HG03439 (cell line): ENCODE measurements around the gene PVRIG.
"Not testable (repeated sequence)": the region's sequence is repeated elsewhere in the genome, so short reads cannot be mapped to it uniquely, and the experiment has no call there.

Experiments
- ATAC-seq: cut with Tn5 transposase; IDR thresholded peaks from one replicate; pipeline ENCODE4 v1.9.1; 2021; ENCODE audit warnings: mild to moderate bottlenecking, moderate library complexity; ENCODE audit not compliant: unreplicated experiment

PVRIG gene

GRCh38 chr7:100192969-100193368, 26.8 kb upstream of the PVRIG start:
- ATAC-seq = no peak

- ATAC-seq = no peak
Measured at GRCh38 chr7:100195222-100195621, 24.5 kb upstream of the PVRIG start.

DNA sequence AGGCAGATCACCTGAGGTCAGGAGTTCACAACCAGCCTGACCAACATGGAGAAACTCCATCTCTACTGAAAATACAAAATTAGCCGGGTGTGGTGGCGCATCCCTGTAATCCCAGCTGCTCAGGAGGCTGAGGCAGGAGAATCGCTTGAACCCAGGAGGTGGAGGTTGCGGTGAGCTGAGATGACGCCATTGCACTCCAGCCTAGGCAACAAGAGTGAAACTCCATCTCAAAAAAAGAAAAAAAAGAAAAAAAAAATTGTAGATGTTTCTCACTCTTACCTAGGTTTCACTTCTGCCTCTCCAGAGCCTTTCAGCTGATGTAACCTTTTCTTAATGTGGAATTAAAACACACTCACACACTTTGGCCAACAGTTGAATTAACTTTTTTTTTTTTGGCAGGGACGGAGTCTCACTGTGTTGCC, 23.8 kb upstream of the PVRIG start:
- not testable (repeated sequence) for ATAC-seq

DNA sequence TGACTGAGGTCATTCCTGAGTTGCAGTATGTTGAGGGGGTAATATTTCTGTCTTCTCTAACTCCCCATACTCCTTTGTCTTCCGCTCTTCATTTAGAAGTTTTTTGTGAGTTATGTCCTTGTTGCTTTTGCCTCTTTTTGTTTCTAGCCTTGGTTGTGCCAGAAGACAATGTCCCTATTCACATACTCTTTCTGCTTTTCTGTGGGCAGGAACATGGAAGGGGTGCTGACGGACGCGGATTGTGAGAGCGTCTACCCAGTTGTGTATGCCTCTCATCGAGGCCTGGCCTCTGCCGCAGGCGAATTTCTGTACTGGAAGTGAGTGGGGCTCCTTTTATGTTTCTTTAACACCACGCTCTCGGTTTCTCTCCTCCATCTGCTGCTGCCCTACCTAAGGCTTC, 21.5 kb upstream of the PVRIG start:
- ATAC-seq = no peak

- no peak for ATAC-seq
Measured at GRCh38 chr7:100200693-100201092, 19.1 kb upstream of the PVRIG start.

DNA sequence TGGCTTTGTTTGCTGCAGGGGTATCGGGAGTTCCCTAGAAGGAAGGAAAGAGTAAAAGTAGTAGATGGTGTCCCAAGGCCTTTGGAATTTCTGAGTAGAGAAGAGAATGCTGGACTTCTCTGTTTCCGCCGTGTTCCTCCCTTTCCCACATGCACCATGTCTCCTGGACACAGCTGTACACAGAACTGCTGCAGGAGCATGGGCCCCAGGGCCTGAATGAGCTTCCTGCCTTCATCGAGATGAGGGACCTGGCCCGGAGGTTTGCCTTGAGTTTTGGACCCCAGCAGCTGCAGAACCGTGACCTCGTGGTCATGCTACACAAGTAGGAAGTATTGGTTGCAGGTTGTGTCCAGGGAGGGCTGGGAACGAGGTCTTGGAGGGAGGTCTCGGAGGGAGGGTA, 15.3 kb upstream of the PVRIG start:
- ATAC-seq = no peak

DNA sequence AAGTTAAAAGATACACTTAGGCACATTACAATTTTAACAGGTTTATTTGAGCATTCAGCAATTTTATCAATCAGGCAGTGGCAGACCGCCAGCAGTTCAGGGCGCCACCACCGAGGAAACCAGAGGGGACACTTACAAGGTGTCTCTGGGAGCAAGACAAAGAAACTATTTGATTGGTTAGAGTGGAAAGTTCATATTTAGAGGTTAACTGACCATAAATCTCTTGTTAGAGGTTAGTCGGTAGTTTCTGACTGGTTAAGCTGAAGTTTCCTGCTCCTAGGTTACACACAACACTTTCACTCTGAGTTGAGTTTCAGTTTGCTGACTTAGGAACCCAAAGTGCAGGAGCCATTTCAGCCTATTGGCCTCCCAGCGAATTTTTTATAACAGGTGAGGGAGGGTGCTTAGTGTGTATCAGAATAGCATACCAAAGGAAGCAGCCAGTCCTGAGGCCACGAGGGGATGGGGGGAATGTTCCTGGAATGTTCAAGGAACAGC, 10.8 kb upstream of the PVRIG start:
- peak; percentile 46 for ATAC-seq

DNA sequence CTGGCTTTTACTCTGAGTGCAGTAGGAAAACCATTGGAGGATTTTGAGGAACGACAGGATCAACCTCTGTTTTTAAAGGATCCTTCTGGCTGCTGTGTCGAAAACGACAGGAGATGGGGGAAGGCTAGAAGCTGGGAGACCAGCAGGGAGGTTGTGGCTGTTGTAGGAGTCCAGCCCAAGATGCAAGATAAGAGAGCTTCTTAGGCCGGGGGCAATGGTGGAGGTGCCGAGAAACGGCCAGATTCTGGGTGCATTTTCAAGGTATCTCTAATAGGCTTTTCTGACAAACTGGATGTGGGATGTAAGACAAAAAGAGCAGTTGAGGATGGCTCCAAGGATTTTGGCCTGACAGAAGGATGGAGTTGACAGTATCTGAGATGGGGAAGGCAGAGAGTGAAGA, 10.3 kb upstream of the PVRIG start:
- no peak for ATAC-seq

DNA sequence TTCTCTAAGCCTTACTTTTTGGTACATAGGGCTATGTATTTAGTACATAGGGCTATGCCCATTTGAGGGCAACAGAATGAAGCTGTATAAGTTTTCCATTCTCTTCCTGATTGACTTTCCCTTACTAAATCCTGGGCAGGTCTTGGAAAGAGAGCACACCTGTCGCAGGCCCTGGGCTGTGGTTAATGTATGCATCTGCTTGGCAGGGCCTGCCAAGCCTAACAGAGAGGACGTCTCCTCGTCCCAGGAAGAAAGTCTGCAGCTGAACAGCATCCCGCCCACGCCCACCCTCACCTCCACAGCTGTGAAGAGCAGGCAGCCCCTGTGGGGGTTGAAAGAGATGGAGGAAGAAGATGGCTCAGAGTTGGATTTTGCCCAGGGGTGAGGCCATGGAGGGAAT, 8.9 kb upstream of the PVRIG start:
- no peak for ATAC-seq

- no peak for ATAC-seq
Measured at GRCh38 chr7:100211342-100211780, 8.4 kb upstream of the PVRIG start.

DNA sequence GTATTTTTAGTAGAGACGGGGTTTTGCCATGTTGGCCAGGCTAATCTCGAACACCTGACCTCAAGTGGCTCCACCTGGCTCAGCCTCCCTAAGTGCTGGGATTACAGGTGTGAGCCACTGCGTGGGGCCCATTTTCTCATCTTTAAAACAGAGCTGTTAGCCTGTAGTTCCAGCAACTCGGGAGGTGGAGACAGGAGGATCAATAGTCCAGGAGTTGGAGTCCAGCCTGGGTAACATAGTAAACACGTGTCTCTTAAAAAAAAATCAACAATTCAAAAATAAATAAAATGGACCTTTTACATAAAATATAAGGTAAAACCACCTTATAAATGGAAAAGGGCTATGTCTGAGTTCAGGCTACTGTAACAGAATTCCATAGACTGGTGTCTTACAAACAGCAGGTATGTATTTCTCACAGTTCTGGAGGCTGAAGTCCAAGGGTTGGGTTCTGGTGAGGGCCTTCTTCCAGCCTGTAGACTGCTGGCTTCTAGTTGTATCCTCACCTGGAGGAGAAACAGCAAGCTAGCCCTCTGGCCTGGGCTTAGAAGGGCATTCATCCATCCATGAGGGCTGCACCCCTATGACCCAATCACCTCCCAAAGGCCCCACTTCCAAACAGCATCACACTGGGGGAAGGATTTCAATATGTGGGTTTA, 7.0 kb upstream of the PVRIG start:
- ATAC-seq = no peak

- ATAC-seq = no peak
Measured at GRCh38 chr7:100213672-100214071, 6.1 kb upstream of the PVRIG start.

- ATAC-seq = not testable (repeated sequence)
Measured at GRCh38 chr7:100214356-100214755, 5.4 kb upstream of the PVRIG start.

GRCh38 chr7:100215895-100216294, 3.9 kb upstream of the PVRIG start:
- ATAC-seq = no peak

GRCh38 chr7:100217934-100218333, 1.8 kb upstream of the PVRIG start:
- ATAC-seq = peak; percentile 21

DNA sequence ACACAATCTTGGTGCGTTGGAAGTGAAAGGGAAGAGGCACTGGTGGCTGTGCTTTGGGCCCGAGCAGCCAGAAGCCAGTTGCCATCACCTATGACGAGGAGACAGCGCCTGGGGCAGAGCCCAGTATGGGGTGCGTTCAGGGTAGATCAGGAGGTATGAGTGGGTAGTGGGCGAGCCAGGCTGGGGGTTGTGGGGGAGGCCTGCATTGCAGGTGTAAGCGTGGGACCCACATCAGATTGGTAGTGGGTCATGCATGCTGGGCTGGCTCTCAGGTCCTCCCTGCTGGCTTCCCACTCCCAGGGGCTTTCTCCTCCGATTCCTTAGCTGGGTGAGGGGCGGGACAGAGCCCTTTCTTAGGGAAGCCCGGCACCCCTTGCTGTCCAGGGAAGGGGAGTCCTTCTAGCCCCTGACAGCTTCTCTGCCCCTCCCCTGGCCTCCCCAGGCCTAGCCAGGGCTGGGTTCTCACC, 445 bp upstream of the PVRIG start:
- ATAC-seq = no peak

DNA sequence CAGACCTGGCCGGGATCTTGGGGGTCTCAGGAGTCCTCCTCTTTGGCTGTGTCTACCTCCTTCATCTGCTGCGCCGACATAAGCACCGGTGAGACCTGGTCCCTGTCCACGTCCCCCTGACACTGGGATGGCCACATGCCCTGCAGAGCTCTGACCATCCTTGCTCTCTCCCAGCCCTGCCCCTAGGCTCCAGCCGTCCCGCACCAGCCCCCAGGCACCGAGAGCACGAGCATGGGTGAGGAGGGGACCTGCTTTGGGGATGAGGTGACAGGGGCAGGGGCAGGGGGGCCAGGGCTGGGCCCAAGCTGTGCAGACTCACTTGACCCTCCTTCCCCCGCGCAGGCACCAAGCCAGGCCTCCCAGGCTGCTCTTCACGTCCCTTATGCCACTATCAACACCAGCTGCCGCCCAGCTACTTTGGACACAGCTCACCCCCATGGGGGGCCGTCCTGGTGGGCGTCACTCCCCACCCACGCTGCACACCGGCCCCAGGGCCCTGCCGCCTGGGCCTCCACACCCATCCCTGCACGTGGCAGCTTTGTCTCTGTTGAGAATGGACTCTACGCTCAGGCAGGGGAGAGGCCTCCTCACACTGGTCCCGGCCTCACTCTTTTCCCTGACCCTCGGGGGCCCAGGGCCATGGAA, 959 bp downstream of the PVRIG start:
- peak; percentile 9 for ATAC-seq

DNA sequence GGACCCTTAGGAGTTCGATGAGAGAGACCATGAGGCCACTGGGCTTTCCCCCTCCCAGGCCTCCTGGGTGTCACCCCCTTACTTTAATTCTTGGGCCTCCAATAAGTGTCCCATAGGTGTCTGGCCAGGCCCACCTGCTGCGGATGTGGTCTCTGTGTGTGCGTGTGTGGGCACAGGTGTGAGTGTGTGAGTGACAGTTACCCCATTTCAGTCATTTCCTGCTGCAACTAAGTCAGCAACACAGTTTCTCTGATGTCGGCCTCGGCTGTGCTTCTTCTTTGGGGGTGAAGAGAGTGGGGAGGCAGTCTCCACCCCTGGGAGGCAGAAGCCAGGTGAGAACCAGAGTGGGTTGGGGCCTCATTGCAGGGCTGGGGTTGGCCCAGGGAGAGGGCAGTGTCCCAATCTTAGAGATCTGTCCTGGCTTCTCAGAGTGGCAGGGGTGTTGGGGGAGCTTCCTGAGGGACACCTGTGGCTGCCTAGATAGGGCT, 1.5 kb downstream of the PVRIG start:
- ATAC-seq = peak; percentile 36

DNA sequence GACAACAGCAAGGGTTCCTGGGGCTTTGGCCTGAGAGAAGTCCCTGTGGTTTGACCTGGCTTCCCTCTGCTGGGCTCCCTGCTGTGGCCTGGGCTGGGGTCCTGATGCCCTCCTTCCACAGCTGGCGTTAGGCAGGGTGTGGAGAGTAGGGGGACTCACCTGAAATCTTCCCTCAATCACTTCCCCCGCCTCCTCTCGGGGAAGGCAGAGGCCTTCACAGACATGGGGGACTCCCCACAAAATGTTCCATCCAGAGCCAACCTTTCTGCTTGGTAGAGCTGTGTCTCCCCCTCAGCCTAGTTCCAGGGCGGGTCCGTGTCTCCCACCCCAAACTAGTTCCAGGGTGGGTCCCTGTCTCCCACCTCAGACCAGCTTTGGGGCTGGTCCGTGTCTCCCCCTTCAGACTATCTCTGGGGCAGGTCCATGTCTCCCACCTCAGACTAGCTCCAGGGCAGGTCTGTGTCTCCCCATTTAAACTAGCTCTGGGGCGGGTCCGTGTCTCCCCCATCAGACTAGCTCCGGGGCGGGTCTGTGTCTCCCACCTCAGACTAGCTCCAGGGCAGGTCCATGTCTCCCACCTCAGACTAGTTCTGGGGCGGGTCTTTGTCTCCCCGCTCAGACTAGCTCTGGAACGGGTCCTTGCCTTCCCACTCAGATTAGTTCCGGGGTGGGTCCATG, 2.2 kb downstream of the PVRIG start:
- ATAC-seq = no peak

GRCh38 chr7:100222445-100223132, 2.8 kb downstream of the PVRIG start:
- no peak for ATAC-seq

DNA sequence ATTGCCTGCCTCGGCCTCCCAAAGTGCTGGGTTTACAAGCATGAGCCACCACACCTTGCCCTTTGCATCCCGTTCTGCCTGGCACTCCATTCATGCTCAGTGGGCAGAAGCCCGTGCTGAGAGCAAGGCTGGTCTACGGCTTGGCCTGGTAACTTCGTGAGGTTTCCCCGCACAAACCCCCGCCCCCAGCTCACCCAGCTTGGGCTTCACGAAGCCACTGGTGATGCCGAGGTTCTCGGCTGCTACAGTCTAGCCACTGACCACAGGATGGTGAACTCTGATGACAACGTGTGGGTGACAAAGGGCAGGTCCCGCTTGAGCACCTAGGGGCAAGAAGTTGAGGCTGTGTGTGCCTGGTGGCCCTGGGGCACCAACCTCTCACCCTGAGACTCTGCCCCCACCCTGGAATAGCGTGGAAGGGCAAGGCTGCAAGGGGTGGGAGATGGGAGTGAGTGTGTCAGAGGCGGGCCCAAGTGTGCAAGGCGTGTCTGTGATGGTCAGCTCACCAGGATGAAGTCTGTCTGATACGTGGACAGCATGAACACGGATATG, 3.7 kb downstream of the PVRIG start:
- not testable (repeated sequence) for ATAC-seq
